Tongue (tissue), 2 donors: ENCODE data around the gene SF3B2. TPM values are rescaled to one million over a fixed set of nuclear protein-coding genes. Genes with fewer than 3 reads are reported as not detected.

Source experiments
- DNase-seq: peaks from one replicate; pipeline ENCODE4 v3.0.0-alpha.2; 2015
- total RNA-seq: library from RNA; depleted of rRNA; stranded (reverse); fragments of >200 nt; gene quantifications from one replicate; pipeline ENCODE4 v1.2.3, GENCODE V29; 2014

The SF3B2 gene
- total RNA-seq, 1 donor from 2014 or later: 95.4 TPM

- peak; percentile 25 for DNase-seq
Measured at GRCh38 chr11:66048547-66049323, 3.4 kb upstream of the SF3B2 start, which contains the start of gene GAL3ST3. TSS of gene GAL3ST3 (minus strand) at chr11:66049161. CDS start at chr11:66045415, 3,746 bp downstream.

- DNase-seq: no peak
Measured at GRCh38 chr11:66050581-66051231, 1.5 kb upstream of the SF3B2 start.

- DNase-seq: no peak
Measured at GRCh38 chr11:66051371-66051765, 796 bp upstream of the SF3B2 start.

GRCh38 chr11:66052664-66052982, 459 bp downstream of the SF3B2 start:
- no peak for DNase-seq

GRCh38 chr11:66055021-66055420, 2.9 kb downstream of the SF3B2 start:
- no peak for DNase-seq

- DNase-seq: no peak
Measured at GRCh38 chr11:66056501-66056900, 4.3 kb downstream of the SF3B2 start.

- no peak for DNase-seq
Measured at GRCh38 chr11:66059966-66060680, 8.0 kb downstream of the SF3B2 start.

- DNase-seq: no peak
Measured at GRCh38 chr11:66061268-66061667, 9.1 kb downstream of the SF3B2 start.

GRCh38 chr11:66062408-66062807, 10.2 kb downstream of the SF3B2 start:
- DNase-seq: no peak

- DNase-seq: no peak
Measured at GRCh38 chr11:66063900-66064299, 11.7 kb downstream of the SF3B2 start.

GRCh38 chr11:66064571-66064970, 12.4 kb downstream of the SF3B2 start:
- no peak for DNase-seq

GRCh38 chr11:66066751-66067150, 14.6 kb downstream of the SF3B2 start:
- DNase-seq: no peak

- DNase-seq: no peak
Measured at GRCh38 chr11:66067640-66068039, 15.5 kb downstream of the SF3B2 start.

- DNase-seq: peak; percentile 88
Measured at GRCh38 chr11:66068154-66068821, 16.1 kb downstream of the SF3B2 start.

- peak; percentile 50 for DNase-seq
Measured at GRCh38 chr11:66068923-66069714, 17.0 kb downstream of the SF3B2 start.

GRCh38 chr11:66069715-66070603, 17.8 kb downstream of the SF3B2 start, which contains the start of gene PACS1:
TSS of gene PACS1 (plus strand) at chr11:66070272. CDS start at chr11:66070487, 215 bp downstream.
- peak; percentile 86 for DNase-seq

- DNase-seq: peak; percentile 45
Measured at GRCh38 chr11:66070604-66071380, 18.6 kb downstream of the SF3B2 start.

GRCh38 chr11:66071381-66071801, 19.2 kb downstream of the SF3B2 start:
- no peak for DNase-seq

GRCh38 chr11:66072081-66072480, 19.9 kb downstream of the SF3B2 start:
- no peak for DNase-seq

GRCh38 chr11:66072518-66072917, 20.4 kb downstream of the SF3B2 start:
- DNase-seq: no peak
